Medulla oblongata (tissue), 1 donor: ENCODE results near the gene SSPN.

Source experiments
- DNase-seq: peaks from one replicate; pipeline ENCODE4 v3.0.0-alpha.2; 2015; ENCODE audit errors: extremely low spot score

Gene SSPN

DNA sequence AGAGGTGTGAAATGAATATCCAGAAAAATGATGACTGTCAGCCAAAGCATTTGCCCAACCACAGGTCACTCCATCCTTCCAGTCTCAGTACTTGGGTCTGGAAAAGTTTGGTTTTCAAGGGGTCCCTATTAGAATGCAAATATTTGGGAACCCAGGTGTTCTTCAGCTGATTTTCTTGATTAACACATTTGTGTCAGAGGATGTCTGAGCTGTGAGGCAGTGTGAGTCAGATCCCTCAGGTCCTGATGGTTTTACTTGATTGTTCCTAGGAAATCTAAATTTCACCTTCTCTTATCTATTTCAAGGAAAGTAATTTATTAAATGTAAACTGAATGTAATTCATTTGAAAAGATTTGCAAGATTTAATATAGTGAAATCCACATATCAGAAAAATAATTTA, 71.5 kb downstream of the SSPN start:
- no peak for DNase-seq

DNA sequence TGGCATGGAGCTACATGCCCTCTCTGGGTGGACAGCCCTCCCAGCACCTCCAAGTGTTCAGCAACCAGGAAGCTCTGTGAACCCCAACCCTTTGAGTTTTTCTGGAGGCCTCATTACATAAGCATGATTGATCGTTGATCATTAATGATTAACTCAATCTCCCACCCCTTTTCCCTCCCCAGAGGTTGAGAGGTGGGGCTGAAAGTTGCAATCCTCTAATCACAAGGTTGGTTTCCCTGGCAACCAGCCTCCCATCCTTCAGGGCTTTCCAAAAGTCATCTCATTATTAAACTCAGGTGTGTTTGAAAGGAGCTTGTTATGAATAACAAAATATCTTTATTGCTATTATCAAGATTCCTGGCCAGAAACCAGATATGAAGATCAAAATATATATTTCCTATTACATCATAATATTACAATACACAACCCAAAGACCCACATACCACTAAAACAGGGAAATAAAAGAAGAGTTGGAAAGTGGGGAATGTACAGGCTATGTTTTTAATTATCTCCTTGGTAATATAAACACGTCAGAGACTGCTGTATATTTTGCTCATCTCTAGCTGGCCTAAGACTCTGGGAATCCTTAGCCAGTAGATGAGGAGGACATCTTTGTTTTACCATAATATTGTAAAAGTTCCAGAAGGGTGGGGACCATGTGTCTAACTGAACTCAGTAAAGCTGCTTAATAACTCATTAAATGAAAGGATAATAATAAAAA, 73.6 kb downstream of the SSPN start:
- no peak for DNase-seq

DNA sequence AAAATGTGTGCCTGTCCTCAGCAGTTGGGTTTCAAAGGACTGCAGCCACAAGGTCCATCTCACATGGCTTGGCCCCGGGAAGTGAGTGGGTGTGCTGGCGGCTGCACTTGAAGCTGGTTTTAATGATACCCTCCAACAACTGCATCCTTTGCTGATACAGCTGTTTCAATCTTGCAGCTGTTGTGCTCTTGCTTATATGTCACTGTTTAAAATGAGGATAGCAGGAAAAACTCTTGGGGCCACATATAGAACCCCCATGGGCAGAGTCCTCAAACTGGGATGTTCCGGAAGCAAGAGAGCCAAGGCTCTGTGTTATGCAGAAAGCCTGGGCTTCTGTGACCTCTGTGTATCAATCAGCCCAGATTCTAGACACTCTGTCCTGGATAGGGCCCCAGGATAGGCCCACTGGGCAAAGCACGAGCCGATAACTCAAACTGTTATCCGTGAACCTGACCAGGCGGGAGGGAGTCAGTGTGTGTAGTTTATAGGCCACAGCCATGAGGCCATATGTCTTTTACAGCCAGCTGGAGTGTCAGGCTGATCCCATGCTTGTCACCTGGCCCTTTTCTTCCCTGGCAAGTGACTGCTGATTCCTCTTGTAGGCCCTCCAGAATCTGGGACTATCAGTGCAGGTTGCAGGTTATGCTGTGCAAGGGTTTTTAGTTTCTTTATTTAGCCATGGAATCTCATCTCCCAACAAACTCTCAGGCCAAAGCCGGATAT, 74.3 kb downstream of the SSPN start:
- no peak for DNase-seq

DNA sequence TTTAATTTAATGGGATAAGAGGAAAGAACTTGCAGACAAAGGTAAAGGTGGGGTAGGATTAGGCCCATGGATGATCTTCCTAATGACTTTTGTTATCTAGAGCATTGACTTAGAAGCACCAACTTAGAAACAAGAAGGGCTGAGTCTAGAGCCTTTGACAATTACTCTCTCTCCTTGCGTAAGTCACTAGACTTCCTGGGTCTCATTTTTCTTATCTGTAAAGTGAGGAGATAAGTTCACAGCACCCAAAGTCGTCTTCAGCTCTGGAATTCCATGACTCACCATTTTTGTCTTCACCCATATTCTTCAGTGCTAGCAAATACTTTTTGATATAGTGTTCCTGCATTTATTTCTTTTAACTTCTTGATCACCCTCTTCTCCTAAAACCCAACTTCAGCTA, 75.7 kb downstream of the SSPN start:
- DNase-seq = no peak

DNA sequence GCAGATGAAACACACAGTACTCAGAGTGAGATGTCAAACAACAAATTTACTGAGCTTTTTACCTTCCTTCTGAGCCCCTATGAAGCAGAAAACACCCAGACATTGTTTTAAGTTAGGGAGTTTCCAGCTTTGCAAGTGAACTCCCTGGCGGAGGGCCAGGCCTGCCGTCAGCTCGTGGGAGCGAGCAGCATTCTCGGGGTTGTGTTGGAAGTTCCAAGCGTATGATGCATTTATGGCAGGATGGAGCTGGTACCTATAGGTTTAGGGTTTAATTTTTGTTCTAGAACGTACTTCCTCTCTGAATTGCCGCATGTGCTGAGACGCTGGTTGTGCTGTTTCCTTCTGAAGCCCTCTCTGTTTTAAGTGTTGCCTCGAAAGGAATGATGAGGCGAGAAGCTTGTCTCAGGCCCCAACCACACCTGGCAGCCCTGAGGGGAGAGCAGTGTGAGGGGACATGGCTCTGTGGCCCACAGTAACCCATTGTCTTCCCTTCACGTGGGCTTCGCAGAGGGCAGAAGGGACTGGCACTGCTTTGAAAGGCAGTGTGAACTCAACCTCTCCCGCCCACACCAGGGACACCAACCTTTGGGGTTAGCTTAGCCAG, 76.6 kb downstream of the SSPN start:
- DNase-seq = peak; percentile 74

DNA sequence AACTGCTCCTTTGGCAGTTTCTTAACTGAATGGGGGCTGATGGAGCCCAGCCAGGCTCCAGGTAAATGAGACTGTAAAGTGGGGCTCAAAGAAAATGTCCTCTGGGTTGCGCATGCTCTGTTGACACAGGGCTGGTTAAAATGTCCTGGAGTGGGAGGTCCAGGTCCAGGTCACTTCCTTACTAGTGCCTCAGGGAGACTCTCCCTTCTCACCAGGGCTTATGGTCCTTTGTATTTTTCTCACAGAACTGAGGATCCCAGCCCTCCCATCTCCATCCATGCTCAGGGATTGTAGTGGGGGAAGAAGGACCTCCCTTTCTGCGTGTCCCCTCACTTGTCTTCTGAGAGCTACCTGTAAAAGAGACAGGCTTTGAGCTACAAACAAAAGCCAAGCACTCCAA, 77.5 kb downstream of the SSPN start:
- DNase-seq = no peak

DNA sequence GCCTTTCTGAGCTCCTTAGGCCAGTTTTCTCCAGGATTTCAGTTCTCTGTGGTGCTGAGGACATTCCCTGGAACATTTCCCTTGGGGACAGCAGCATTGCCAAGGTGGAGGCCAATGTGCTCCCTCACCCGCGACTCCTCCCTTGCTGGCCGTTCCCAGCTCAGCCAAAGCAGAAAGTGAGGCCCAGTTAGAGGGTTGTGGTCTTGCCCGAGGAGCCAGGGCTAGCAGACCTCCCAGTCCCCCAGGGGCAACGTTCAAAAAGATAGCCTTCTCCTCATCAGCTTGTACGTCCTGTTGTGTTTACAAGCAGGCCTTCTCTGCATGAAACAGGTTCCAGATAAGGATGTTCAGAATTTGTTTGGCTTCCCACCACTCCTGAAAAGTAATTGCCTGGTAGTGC, 78.4 kb downstream of the SSPN start:
- DNase-seq = no peak

DNA sequence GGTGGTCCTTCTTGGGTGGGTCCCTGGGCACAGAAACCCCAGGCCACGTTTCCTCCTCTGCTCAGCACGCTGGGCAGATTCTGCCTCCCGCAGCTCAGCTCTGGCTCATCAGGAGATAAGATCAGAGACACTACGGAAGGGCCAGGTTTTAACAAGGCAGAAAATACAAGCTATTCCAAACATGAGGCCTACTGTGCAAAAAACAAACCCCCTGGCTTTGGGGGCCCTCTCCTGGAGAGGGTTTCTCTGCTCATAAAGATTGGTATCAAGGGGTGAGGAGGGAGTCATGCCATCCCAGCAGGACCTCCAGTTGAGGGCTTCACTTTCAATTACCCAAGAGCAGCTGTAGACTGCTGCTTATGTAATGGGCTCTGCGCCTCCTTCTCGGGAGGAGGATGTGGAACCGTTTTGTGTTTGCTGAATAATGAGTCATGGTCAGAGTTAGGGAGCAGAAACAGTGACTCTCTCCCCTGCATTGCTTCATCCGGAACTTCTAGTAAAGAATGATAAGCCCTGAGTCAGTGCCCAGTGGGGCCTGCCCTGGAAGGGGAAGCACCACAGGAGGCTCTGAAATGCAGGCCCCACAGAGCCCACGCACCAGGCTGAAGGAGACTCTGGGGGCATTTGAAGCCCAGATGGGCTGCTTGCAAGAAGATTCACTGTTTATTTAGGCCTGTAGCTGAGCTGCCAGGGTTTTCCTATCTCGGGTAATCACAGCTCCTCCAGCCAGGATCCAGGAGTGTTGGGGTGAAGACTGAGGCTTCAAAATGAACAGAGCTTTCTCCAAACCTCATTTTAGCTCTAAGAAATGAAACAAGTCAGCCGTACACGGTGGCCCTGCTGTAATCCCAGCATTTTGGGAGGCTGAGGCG, 79.3 kb downstream of the SSPN start:
- DNase-seq = peak; percentile 93

DNA sequence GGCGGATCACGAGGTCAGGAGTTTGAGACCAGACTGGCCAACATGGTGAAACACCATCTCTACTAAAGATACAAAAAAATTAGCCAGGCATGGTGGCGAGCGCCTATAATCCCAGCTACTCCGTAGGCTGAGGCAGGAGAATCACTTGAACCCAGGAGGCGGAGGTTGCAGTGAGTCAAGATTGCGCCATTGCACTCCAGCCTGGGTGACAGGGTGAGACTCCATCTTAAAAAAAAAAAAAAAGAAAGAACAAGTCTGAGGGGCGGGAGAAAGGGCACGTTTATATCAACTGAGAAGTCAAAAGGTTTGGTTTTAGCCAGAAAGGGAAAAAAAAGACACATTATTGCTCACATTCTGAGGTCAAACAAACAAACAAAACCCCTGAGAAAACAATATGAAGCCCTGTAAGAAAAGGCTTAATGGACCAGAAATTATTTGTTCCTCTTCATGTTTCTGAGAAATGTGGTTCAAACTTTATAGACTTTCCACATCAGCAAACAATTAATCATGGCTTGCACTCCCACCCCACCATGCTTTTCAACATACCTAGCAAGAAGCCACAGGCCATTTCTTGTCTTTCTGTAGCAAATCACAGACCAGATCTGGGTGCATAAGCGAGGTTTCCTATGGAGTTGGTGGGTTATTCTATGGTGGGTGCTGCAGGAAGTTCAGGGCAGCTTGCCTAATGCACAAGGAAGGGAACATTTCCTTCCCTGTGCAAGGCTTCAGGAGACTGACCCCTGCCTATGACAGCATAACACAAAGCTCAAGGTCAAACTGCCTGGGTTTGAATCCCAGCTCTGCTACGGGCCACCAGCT, 80.1 kb downstream of the SSPN start:
- DNase-seq = no peak

DNA sequence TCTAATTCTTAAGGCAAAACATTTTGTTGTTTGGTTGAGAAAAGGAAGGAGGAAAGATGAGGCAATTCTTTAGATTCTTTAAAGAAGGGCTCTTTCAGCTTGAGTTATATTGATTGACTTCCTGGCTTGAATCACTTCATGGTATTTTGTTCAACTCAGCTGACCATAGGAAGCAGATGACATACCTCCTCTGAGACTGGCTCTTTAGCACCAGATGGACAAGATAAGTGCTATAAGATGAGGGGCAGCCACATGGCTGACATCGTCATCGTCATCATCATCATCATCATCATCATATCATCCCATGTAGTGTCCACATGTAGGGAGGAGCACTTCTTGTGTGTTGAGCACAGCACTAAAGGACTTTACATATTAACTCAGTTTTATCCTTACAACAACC, 81.3 kb downstream of the SSPN start:
- DNase-seq = no peak

DNA sequence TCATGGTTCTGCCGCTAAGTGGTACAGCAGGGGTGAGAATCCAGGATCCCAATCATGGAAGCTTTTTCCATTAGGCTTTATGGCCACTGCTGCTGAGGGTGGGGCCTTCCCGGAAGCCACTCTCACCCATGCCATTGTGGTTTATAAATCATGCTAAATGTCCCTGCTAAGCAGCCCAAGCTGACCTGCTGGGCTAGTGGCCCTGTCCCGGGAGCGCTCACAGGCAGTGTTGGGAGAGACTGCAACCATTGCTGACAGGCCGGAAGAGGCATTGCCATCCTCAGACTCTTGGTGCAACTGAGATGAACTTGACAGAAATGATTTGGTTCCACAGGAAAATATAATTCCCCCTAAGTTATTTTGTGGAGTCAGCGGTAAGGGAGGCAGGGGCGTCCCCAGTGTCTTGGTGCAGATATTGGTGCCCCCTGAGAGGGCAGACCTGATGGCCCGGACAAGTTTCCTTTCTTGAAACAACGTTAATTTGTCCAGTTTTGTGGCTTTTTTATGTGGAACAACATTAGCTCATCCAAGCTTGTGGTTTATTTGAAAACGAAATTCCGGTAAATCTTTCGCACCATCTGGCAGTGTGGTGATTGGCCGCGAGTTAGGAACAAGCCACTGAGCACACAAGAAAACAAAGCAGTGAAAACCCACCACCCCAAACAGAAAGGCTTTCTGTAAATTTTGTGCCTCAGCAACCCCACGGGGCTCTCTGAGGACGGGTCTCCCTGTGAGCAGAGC, 82.3 kb downstream of the SSPN start:
- DNase-seq = no peak

DNA sequence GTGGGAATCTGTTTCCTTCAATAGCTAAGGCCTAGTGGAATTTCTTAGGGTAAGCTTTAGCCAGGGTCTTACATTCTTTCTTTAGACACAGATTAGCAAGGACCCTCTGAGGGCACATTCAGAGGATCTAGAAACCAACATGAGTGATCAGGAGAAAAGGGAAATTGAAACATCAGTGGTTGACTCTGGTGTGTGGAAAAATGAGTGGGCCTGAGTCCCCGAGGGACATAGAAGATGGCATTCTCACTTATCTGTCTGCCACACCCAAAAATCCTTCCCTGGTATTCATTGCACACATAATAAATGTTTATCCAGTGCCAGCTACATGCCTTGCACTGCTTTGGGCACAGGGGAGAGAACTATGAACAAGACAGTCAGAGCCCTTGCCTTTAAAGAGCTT, 82.9 kb downstream of the SSPN start:
- DNase-seq = no peak

DNA sequence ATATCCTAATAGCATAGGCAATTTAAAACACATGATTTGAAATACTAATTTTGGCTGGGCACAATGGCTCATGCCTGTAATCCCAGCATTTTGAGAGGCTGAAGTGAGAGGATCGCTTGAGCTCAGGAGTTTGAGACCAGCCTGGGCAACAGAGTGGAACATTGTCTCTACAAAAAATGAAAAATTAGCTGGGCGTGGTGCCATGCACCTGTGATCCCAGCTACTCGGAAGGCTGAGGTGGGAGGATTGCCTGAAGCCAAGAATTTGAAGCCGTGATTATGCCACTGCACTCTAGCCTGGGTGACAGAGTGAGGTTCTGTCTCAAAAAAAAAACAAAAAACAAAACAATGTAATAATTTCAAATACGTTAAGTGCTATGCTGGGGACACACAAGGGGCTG, 83.3 kb downstream of the SSPN start:
- DNase-seq = no peak

DNA sequence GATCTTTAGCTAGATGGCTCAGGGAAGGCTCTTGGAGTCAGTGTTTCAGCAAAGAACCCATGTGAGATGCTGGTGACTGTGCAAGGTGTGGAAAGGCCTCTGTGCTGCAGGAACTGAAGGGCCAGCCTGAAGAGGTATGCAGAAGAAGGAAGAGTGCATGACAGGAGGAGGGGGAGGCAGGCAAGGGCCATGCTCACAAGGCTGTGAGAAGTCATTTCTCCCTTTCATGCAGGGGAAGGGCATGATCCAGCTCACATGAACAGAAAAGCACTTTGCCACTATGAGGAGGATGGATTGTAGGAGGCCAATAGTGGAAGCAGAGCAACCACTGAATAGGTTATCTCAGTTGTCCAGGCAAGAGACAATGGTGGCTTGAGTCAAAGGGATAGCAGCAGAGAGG, 83.7 kb downstream of the SSPN start:
- DNase-seq = no peak

DNA sequence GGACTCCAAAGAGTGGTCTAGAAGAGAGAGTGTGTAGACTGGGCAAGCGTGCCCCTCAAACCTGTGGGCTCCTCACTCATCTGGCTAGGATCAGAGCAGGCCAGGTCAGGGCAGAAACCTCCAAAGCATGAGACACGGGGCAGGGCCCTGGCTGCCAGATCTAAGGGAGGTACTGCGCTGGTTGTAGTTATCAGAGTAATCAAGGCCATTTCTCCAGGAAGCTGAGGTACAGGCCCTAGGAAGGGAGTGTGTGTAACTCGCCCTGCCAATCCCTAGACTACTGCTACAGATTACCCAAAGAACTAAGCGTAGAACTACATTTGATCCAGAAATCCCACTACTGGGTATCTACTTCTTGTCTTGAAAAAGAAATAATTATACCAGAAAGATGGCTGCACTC, 84.5 kb downstream of the SSPN start:
- no peak for DNase-seq

DNA sequence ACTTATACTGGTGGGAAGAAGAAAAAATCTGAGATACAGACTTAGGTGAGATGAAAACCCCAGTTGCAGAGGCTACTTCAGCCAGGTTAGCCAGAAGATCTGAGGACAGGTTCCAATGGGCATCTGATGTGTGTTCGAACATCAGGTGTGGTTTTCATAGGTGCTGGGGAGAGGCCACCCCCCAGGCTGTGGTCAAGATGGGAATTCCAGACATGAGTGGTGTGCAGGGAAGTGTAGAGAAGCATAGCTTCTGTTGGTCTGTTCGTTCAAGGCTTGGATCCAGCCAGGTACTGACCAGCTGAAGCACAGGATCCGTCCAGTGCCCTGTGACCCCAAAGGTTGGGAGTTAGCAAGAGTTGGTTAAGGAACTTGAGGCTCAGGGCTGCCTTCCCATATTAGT, 85.5 kb downstream of the SSPN start:
- DNase-seq = no peak

DNA sequence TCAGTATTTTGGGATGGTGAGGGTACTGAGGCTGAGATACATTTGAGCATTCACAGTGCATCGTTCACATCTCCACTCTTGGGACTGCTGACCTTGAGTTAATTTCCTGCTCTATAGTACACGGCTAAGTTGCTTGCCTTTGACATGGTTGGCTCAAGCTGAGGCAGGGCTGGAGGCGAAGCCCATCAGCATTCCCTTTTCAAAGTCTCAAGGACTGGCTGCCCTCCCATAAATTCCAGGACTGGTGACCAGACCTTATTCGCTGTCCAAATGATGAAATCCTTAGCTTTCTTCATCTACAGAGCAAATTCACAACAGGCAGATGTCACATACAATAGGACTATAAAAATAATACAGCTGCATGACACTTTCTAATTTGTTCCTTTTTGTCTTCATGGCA, 85.9 kb downstream of the SSPN start:
- peak; percentile 58 for DNase-seq

DNA sequence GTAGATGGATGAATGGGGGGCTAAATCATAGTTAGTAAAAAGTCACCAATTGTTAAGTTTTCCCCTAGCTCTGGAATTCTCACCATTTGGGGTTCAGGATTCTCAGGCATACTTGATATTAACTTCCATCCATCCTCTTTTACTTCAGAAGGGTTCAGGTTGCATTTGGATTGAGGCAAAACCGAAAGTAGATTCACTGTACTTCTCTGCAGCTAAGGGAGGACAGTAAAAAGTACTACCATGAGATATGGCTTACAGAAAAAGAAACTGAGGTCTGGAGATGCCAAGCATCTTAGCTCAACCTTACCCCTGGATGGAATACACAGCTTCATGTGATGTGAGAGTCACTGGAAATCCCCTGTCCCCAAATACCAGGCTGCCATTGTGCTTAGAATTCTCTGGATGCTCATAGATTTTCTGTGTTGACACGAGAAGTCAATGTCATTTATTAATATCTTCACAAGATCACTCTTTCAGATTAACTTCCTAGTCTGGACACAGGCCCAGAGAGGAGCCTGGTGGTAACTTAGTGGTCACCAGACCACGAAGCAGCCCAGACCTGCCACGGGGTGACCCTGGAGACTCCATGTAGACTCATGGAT, 87.1 kb downstream of the SSPN start:
- no peak for DNase-seq

DNA sequence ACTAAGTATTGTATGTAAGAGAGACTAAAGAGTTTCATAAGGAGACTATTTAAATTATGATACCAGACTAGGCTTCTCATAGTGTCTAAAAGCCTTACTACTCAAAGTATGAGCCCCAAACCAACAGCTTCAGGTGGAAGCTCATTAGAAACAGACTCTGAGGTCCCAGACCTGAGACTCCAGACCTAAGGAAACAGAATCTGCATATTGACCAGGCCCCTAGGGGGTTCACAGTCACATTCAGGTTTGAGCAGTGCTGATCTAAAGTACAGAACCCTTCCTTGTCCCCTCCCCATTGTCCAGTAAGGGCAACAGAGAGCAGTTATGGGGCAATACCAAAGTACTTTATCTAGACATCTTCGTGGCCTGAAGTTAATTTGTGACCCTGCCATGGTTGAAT, 87.7 kb downstream of the SSPN start:
- no peak for DNase-seq

DNA sequence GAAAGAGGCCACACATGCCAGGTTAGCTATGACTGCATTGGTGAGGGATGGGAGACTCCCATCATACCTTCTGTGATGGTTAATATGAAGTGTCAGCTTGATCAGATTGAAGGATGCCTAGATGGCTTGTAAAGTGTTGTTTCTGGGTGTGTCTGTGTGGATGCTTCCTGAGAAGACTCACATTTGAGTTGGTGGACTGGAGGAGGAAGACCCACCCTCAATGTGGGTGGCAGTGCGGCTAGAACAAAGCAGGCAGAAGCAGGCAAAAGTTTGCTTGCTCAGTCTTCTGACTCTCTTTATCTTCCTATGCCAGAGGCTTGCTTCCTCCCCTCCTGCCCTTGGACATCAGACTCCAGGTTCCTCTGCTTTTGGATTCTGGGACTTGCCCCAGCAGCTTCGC, 88.2 kb downstream of the SSPN start:
- DNase-seq = no peak
